Tibial artery (tissue), 4 donors: ENCODE results near the gene ADORA1.

Source experiments
- DNase-seq, 2 donors: peaks; one replicate each; pipeline ENCODE4 v3.0.0-alpha.2; 2019
- H3K27ac ChIP-seq, 2 donors: fragments of 200-600 bp; sonication (generic) in 1 of 2; 1 replicate in 1 of 2; 2 replicates in 1 of 2; pipeline ENCODE4 v1.5.1; 2018 to 2019; ENCODE audit warnings: mild to moderate bottlenecking in 1 of 2
- H3K27me3 ChIP-seq, 2 donors: fragments of 200-600 bp; sonication (generic) in 1 of 2; one replicate each; pipeline versions ENCODE4 v1.5.1 to v1.6.0; 2016 to 2019
- H3K36me3 ChIP-seq, 3 donors: fragments of 200-600 bp; sonication (generic) in 2 of 3; one replicate each; pipeline ENCODE4 v1.5.1; 2016 to 2019; ENCODE audit warnings: mild to moderate bottlenecking in 2 of 3
- H3K4me1 ChIP-seq, 4 donors: fragments of 200-600 bp; sonication (generic) in 2 of 4; 1 replicate in 3 of 4; 2 replicates in 1 of 4; pipeline ENCODE4 v1.5.1; 2016 to 2019
- H3K4me3 ChIP-seq, 2 donors: fragments of 200-600 bp; sonication (generic) in 1 of 2; 1 replicate in 1 of 2; 2 replicates in 1 of 2; pipeline ENCODE4 v1.5.1; 2018 to 2019; ENCODE audit warnings: mild to moderate bottlenecking in 2 of 2
- H3K9me3 ChIP-seq, 3 donors: fragments of 200-600 bp; sonication (generic) in 1 of 3; one replicate each; pipeline ENCODE4 v1.5.1; 2016 to 2019
- intact Hi-C: fragments of 100-400 bp; cut with DNase I; formaldehyde crosslinking; loops from one replicate; pipeline ENCODE4 v1.15.0; 2023; ENCODE audit warnings: low total_unique reads
- TF ChIP-seq, protein P1 (sequence below), 2 experiments: fragments of 200-600 bp in 1 of 2; fragments of 450-650 bp in 1 of 2; IDR thresholded peaks; one replicate each; pipeline ENCODE4 v1.5.1; 2017 to 2019; ENCODE audit warnings: antibody characterized with exemption in 2 of 2, mild to moderate bottlenecking in 1 of 2, moderate library complexity in 1 of 2

ADORA1 gene

DNA sequence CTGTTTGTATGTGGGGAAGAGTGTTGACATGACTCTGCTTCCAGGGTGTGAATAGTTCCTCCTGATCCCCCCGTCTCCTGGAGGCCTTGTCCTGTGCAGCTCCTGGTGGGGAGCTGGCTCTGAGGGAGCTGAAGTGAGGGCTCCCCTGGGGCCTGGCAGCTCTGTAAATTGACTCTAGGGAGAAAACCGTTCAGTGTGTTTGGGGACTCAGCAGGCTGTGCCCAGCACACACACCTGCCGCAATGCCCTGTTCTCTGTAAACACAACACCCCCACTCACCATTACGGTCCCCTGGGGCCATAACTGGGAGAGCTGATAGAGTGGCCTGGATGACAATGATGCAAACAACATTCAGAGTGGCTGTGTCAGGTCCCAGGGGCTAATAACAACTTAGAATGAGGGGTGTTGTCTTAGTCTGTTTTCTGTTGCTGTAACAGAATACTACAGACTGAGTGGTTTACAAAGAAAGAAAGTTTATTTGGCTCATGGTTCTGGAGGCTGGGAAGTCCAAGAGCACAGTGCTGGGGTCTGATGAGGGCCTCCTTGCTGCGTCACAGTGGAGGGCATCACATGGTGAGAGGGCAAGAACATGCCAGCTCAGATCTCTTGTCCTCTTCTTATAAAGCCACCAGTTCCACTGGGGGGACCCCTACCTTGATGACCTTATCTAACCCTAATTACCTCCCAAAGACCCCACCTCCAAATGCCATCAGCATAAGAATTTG, 15.3 kb downstream of the ADORA1 start:
- Histone ChIP-seq H3K36me3 (no peaks in the 10 kb centered on the region), H3K27me3 (peaks cover 0 to 19% of the 10 kb centered on the region in 2 donors), H3K4me3 (no peak overlapping the region), H3K27ac (no peak overlapping the region), H3K4me1 (peaks cover 0 to 7% (median 0%) of the 10 kb centered on the region in 4 donors), H3K9me3 (no peaks in the 10 kb centered on the region)
- intact Hi-C loops, result no loop called here
- TF ChIP-seq, protein P1, sequence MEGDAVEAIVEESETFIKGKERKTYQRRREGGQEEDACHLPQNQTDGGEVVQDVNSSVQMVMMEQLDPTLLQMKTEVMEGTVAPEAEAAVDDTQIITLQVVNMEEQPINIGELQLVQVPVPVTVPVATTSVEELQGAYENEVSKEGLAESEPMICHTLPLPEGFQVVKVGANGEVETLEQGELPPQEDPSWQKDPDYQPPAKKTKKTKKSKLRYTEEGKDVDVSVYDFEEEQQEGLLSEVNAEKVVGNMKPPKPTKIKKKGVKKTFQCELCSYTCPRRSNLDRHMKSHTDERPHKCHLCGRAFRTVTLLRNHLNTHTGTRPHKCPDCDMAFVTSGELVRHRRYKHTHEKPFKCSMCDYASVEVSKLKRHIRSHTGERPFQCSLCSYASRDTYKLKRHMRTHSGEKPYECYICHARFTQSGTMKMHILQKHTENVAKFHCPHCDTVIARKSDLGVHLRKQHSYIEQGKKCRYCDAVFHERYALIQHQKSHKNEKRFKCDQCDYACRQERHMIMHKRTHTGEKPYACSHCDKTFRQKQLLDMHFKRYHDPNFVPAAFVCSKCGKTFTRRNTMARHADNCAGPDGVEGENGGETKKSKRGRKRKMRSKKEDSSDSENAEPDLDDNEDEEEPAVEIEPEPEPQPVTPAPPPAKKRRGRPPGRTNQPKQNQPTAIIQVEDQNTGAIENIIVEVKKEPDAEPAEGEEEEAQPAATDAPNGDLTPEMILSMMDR (IDR thresholded peaks at IDR 0.05), result no peak
- no peak for DNase-seq

DNA sequence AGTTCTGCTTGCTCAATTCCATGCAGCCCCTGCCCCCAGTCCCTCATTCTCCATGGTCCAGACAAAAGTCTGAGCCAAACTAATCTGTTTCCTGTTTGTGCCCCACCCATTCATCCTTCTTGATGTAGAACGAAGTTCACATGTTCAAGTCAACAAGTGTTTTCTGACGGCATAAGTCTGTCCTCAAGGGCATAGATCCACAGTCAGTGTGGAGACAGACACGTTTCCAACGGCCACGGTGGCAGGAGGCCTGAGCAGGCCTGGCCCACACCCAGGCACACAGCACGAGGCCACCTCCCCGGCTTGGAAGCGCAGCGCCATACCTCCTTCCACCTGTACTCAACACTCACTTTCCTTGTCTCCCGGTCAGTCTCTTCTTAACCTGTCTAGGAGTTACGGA, 16.1 kb downstream of the ADORA1 start:
- intact Hi-C loops, result no loop called here
- Histone ChIP-seq H3K4me1 (peaks cover 0 to 7% (median 0%) of the 10 kb centered on the region in 4 donors), H3K27me3 (peaks cover 0 to 19% of the 10 kb centered on the region in 2 donors)

DNA sequence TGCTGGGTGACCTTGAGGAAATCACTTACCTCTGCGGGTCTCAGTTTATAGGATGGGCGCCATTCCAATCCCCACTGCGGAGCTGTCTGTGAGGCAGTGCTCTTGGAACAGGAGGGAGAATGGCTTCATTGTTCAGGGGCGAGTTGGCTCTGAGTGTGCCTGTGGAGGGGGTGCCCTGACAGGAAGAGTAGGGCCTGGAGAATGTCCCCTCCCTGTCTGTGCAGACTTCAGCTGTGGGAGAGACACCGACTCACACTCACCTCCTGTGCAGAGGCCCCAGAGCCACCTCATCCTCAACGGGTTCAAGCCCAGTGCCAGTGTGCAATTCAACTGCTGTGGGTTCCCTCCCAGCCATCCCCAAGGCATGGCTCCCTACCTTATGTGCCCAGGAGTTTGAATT, 17.1 kb downstream of the ADORA1 start:
- Histone ChIP-seq H3K4me1 (peaks cover 0 to 11% (median 0%) of the 10 kb centered on the region in 4 donors), H3K27me3 (peaks cover 0 to 14% of the 10 kb centered on the region in 2 donors), H3K36me3 (no peaks in the 10 kb centered on the region), H3K4me3 (no peak overlapping the region), H3K27ac (no peak overlapping the region), H3K9me3 (no peaks in the 10 kb centered on the region)
- TF ChIP-seq, protein P1 (IDR thresholded peaks at IDR 0.05), result no peak
- DNase-seq, result no peak
- intact Hi-C loops, result no loop called here

More for the DNA sequence above, 16.1 kb downstream of the ADORA1 start:
- Histone ChIP-seq H3K36me3 (no peaks in the 10 kb centered on the region), H3K4me3 (no peak overlapping the region), H3K9me3 (no peaks in the 10 kb centered on the region), H3K27ac (no peak overlapping the region)
- TF ChIP-seq, protein P1 (IDR thresholded peaks at IDR 0.05), result no peak
- DNase-seq, result no peak

GRCh38 chr1:203145321-203146041, 18.0 kb downstream of the ADORA1 start:
- no peaks in the 10 kb centered on the region for H3K36me3 ChIP-seq
- TF ChIP-seq, protein P1 (IDR thresholded peaks at IDR 0.05), result no peak
- peaks cover 0 to 11% of the 10 kb centered on the region in 2 donors for H3K27me3 ChIP-seq
- no peak overlapping the region for H3K27ac ChIP-seq
- no peak overlapping the region for H3K4me3 ChIP-seq
- peaks cover 0 to 11% (median 0%) of the 10 kb centered on the region in 4 donors for H3K4me1 ChIP-seq
- intact Hi-C loops, result no loop called here
- no peak for DNase-seq
- no peaks in the 10 kb centered on the region for H3K9me3 ChIP-seq

GRCh38 chr1:203146042-203146369, 18.5 kb downstream of the ADORA1 start:
- peaks cover 0 to 9% (median 0%) of the 10 kb centered on the region in 4 donors for H3K4me1 ChIP-seq
- H3K27ac ChIP-seq, result no peak overlapping the region
- DNase-seq, result no peak
- H3K9me3 ChIP-seq, result no peaks in the 10 kb centered on the region
- peaks cover 0 to 9% of the 10 kb centered on the region in 2 donors for H3K27me3 ChIP-seq
- intact Hi-C loops, result no loop called here
- H3K4me3 ChIP-seq, result no peak overlapping the region
- no peaks in the 10 kb centered on the region for H3K36me3 ChIP-seq
- TF ChIP-seq, protein P1 (IDR thresholded peaks at IDR 0.05), result no peak
